D341Med (cell line): Measurements from ENCODE around the gene FAM118B.

Experiments used
- DNase-seq: peaks from one replicate; pipeline ENCODE4 v3.0.0; 2012; ENCODE audit warnings: low spot score

FAM118B gene

GRCh38 chr11:126211236-126212088 lies at the start of gene FAM118B, which contains the start of gene RPUSD4:
FAM118B (plus strand) TSS chr11:126211782; CDS start chr11:126235002, 23,220 bp downstream.
RPUSD4 (minus strand) TSS chr11:126211650; CDS start chr11:126211638, 12 bp downstream.
- DNase-seq = peak; percentile 100

DNA sequence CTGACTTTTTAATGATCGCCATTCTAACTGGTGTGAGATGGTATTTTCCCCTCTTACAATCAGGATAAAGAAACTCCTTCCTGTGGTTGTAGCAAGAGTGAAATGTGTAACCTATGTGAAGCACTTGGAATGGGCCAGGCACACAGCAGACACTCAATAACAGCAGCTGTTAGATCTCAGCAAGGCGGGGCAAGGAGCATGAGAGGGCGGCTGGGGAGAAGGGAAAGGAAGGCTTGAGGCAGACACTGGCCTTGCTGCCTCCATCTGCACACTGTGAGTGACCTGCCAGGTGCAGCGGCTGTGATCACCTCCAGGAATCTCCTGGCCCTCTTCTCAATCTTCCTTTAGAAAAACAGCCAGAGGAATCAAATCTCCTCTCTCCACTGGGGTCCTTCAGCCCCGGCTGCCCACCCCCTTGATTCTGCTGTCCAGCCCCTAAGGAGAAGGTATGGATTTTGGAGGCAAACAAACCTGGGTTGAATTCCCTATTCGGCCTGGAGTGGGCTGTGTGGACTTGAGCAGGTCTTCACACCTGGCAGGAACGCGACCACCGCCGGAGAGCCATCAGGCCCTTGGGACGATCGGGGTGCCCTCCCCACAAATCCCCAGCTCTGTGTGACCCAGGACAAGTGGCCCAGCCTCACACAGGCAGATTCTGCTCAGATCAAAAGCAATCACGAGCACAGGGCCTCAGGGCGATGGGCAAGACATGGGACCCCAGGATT lies 49.1 kb upstream of the FAM118B start:
- DNase-seq = no peak

- no peak for DNase-seq
Observed at GRCh38 chr11:126163074-126163700, 48.4 kb upstream of the FAM118B start.

DNA sequence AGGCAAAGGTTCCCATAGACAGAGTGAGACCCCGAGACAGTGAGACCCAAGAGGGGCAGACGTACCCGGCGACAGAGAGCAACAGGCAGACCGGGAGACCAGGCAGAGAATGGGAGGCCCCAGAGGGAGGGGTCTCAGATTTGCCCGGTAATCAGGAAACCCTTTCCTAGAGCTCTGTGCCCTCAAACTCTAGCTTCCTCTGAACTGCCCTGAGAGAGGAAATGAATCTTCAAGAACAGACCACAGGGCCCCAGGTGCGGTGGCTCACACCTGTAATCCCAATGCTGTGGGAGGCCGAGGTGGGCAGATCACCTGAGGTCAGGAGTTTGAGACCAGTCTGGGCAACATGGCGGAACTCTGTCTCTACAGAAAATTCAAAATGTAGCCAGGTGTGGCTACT lies 47.8 kb upstream of the FAM118B start:
- no peak for DNase-seq

DNA sequence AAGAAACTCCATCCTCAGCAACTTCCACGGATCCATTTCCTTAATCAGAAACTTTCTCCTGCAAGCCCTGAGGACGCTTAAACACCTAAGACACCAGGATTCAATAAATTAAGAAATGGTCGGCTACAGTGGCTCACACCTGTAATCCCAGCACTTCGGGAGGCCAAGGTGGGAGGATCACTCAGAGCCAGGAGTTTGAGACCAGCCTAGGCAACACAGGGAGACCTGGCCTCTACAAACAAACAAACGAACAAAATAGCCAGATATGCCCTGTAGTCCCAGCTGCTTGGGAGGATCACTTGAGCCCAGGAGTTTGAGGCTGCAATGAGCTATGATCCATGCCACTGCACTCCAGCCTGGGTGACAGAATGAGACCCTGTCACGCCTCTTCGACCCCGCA lies 46.8 kb upstream of the FAM118B start:
- DNase-seq = no peak

DNA sequence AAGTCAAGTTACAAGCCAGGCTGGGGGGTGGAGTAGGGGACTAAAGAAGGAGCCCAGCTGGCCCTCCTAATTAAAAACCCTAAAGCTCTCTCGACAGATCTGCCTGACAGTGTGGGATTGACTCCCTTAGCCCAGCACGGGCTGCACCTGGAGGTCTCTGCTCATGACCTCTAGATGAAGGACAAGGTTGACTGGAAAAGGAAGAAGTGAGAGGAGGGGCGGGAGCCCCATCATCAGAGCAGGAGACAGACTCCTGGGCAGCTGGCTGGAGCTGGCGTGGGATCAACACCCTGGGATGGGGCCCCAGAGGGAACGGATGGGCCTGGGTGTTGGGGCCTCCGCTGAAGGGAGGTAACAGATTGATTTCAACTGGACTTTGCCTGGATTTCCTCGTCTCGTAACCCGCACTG lies 46.3 kb upstream of the FAM118B start:
- no peak for DNase-seq

DNA sequence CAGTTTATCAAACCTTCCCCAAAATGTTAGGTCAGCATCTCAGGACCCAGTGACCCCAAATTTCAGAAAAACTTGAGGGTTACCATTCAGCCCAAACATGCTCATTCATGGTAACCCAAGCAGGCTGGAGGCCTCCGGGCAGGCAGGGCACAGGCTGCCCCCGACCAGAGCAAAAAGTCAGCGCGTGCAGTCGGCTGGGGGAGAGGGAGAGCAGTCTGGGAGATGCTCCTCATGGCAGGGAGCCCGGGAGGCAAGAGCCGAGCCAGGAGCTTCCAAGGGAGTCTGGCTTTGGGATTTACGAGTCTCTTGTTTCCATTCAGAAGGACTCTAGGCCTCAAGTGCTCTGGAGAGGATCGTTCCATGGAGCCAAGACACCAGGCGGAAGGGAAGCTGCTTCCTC lies 45.8 kb upstream of the FAM118B start:
- no peak for DNase-seq

DNA sequence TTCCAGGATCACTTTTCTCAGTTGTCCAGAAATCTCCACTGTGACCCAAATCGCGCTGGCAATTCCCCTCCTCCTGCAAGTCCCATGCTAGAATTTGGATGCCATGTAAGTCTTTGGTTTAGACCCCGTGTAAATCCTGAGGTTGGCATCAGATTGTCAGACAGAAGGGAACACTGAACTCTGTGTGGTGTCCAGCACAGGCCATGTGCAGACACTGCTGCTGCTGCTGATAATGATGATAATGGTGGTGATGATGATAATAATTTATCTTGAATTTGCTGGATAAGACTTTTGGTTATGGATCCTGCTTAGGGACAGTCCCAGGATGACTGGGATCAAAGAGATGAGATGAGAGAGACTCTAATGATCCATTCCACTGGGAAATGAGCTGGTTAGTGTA lies 45.2 kb upstream of the FAM118B start:
- no peak for DNase-seq

GRCh38 chr11:126167488-126167887 lies 44.1 kb upstream of the FAM118B start:
- no peak for DNase-seq

- no peak for DNase-seq
Observed at GRCh38 chr11:126169291-126169690, 42.3 kb upstream of the FAM118B start.

GRCh38 chr11:126172596-126173038 lies 39.0 kb upstream of the FAM118B start:
- DNase-seq = no peak

GRCh38 chr11:126173257-126173656 lies 38.3 kb upstream of the FAM118B start:
- no peak for DNase-seq

DNA sequence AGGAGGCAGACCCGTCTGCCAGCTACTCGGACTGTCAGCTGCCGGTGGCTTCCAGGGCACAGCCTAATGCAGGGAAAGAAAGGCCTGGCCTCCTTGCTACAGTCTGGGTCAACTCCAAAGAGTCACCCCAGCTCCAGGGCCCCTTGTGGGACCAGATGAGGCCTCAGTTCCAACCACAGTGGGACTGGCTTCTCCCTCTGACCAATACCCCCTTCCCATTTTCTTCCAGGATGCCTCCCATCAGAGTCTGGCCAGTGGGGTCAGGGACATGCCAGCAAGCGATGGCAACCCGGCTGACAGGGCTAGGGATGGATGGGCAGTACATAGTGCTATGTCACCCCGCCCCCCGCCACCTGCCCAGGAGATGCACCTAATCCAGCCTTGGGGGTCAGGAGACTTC lies 36.8 kb upstream of the FAM118B start:
- no peak for DNase-seq

- no peak for DNase-seq
Observed at GRCh38 chr11:126175393-126175792, 36.2 kb upstream of the FAM118B start.

GRCh38 chr11:126176853-126177470 lies 34.6 kb upstream of the FAM118B start:
- no peak for DNase-seq

- DNase-seq = no peak
Observed at GRCh38 chr11:126181939-126182730, 29.4 kb upstream of the FAM118B start.

GRCh38 chr11:126182787-126183445 lies 28.7 kb upstream of the FAM118B start:
- no peak for DNase-seq

DNA sequence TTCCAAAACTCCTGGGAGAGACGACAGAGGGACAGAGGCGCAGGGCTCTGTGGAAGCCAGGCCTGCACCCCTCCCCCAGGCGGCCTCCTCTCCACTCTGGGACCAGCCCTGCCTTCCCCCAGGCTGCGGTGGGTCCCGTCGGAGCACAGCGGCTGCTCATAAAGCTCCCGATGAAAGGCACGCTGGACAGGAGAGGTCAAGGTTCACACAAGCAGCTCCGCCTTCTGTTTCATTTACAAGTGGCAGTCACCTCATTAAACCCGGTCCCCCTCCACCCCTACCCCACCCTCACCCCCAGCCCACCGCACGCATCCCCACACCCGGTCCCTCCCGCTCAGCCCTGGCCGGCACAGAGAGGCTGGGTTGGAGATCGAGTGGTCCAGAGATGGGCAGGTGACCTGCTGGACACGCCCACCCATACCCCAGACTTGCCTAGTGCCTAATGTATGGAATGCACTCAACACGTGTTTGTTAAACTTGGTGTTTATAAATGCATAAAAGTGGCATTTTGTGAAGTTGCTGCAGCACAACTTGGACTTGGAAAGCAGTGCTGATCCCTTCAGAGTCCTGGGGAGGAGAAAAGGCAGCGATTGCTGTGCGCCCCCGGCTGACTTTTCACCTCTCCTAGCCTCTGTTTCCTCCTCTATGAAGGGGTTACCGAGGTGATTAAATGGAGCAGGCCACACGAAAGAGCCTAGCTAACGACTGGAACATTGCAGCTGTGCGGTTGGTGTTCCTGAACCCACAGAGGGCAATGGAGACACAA lies 26.1 kb upstream of the FAM118B start:
- DNase-seq = no peak

- DNase-seq = no peak
Observed at GRCh38 chr11:126186025-126186698, 25.4 kb upstream of the FAM118B start.
